WTC11 (cell line): ENCODE data around the gene C1orf146. TPM values are rescaled to one million over a fixed set of nuclear protein-coding genes. Genes with fewer than 3 reads are reported as not detected.

Source experiments
- ATAC-seq: fragments of 200-7000 bp; cut with Tn5 transposase; 2 replicates; pipeline ENCODE4 v1.10.0; 2021; ENCODE audit warnings: mild to moderate bottlenecking, moderate library complexity
- CTCF ChIA-PET: fragments of 300-600 bp; sonication (Branson Sonifier 250); formaldehyde crosslinking; loops from one replicate; lab custom pipeline; 2021; ENCODE audit warnings: antibody characterized with exemption; lab: Charles Lee
- POLR2A ChIA-PET: fragments of 350-600 bp; sonication (Branson Sonifier 250); formaldehyde crosslinking; loops from one replicate; lab custom pipeline; 2021; ENCODE audit warnings: antibody characterized with exemption; lab: Charles Lee
- DNase-seq: peaks from one replicate; pipeline ENCODE4 v3.0.0; 2021; ENCODE audit warnings: low spot score
- H3K27ac Mint-ChIP-seq: 2 replicates; pipeline ENCODE4 v1.8.0; 2021; ENCODE audit warnings: mixed read lengths
- H3K27me3 Mint-ChIP-seq: 2 replicates; pipeline ENCODE4 v1.8.0; 2021; ENCODE audit warnings: low read depth, mild to moderate bottlenecking, moderate library complexity, mixed read lengths
- H3K36me3 Mint-ChIP-seq: 2 replicates; pipeline ENCODE4 v1.8.0; 2021; ENCODE audit warnings: mixed read lengths
- H3K4me1 Mint-ChIP-seq: 2 replicates; pipeline ENCODE4 v1.8.0; 2022; ENCODE audit warnings: mixed read lengths
- H3K4me3 Mint-ChIP-seq: 2 replicates; pipeline ENCODE4 v1.8.0; 2021; ENCODE audit warnings: mild to moderate bottlenecking, moderate library complexity, mixed read lengths
- H3K9me3 Mint-ChIP-seq: 2 replicates; pipeline ENCODE4 v1.8.0; 2021; ENCODE audit warnings: mixed read lengths
- AFF4 ChIP-seq: sonication (generic); formaldehyde crosslinking; IDR thresholded peaks from 2 replicates; pipeline ENCODE4 v1.8.1; 2023; ENCODE audit warnings: mild to moderate bottlenecking, missing genetic modification reagents, borderline replicate concordance
- ARID4B ChIP-seq: sonication (generic); formaldehyde crosslinking; IDR thresholded peaks from 2 replicates; pipeline ENCODE4 v1.8.0; 2023; ENCODE audit warnings: missing genetic modification reagents, mild to moderate bottlenecking, borderline replicate concordance
- ATF1 ChIP-seq: sonication (generic); formaldehyde crosslinking; IDR thresholded peaks from 2 replicates; pipeline ENCODE4 v1.8.1; 2023; ENCODE audit warnings: mild to moderate bottlenecking, moderate library complexity, missing genetic modification reagents
- CDX4 ChIP-seq: fragments of 250-450 bp; sonication (Bioruptor Pico); IDR thresholded peaks from 2 replicates; pipeline ENCODE4 v1.9.0; 2021; ENCODE audit warnings: moderate library complexity, mild to moderate bottlenecking, inconsistent platforms, borderline replicate concordance
- CTCF ChIP-seq: fragments of 200-600 bp; IDR thresholded peaks from 2 replicates; pipeline ENCODE4 v1.8.0; 2022; ENCODE audit warnings: antibody characterized with exemption
- E2F5 ChIP-seq: sonication (generic); formaldehyde crosslinking; IDR thresholded peaks from 2 replicates; pipeline ENCODE4 v1.8.1; 2022; ENCODE audit warnings: mild to moderate bottlenecking, moderate library complexity, missing genetic modification reagents
- ERG ChIP-seq: fragments of 250-450 bp; sonication (Bioruptor Pico); IDR thresholded peaks from 2 replicates; pipeline ENCODE4 v1.8.0; 2021; ENCODE audit warnings: mild to moderate bottlenecking
- IRF1 ChIP-seq: sonication (generic); formaldehyde crosslinking; IDR thresholded peaks from 2 replicates; pipeline ENCODE4 v1.8.0; 2023; ENCODE audit warnings: missing genetic modification reagents
- IRF2 ChIP-seq: sonication (generic); formaldehyde crosslinking; IDR thresholded peaks from 2 replicates; pipeline ENCODE4 v1.8.0; 2022; ENCODE audit warnings: low read depth, missing genetic modification reagents, borderline replicate concordance
- MYBL2 ChIP-seq: sonication (generic); formaldehyde crosslinking; IDR thresholded peaks from 2 replicates; pipeline ENCODE4 v1.8.1; 2023; ENCODE audit warnings: mild to moderate bottlenecking, moderate library complexity, missing genetic modification reagents
- RORB ChIP-seq: fragments of 250-450 bp; sonication (Bioruptor Pico); IDR thresholded peaks from 2 replicates; pipeline ENCODE4 v1.9.0; 2021; ENCODE audit warnings: mild to moderate bottlenecking
- SMAD3 ChIP-seq: sonication (generic); formaldehyde crosslinking; IDR thresholded peaks from 2 replicates; pipeline ENCODE4 v1.8.0; 2022; ENCODE audit warnings: missing genetic modification reagents, mild to moderate bottlenecking, borderline replicate concordance
- ZNF532 ChIP-seq: fragments of 250-450 bp; sonication (Bioruptor Pico); IDR thresholded peaks from 2 replicates; pipeline ENCODE4 v1.9.0; 2021; ENCODE audit warnings: mild to moderate bottlenecking, borderline replicate concordance
- ZSCAN18 ChIP-seq: fragments of 250-450 bp; sonication (Bioruptor Pico); IDR thresholded peaks from 2 replicates; pipeline ENCODE4 v2.1.2; 2022; ENCODE audit warnings: mild to moderate bottlenecking, moderate library complexity
- total RNA-seq: library from RNA; stranded (reverse); gene quantifications from 3 replicates; pipeline ENCODE4 v1.2.3, GENCODE V29; 2021

The C1orf146 gene
- total RNA-seq, 1 experiment from 2014 or later, result not detected

GRCh38 chr1:92211166-92211565, 6.5 kb upstream of the C1orf146 start:
- ATAC-seq, result no peak
- H3K9me3 Mint-ChIP-seq, result peaks cover 7% of the 10 kb centered on the region; the same call in 1 of the 2 replicates
- H3K36me3 Mint-ChIP-seq, result no peaks in the 10 kb centered on the region
- no peaks in the 10 kb centered on the region; the same call in 1 of the 2 replicates for H3K27me3 Mint-ChIP-seq
- ChIA-PET POLR2A (no interaction called here), CTCF (interaction anchor here (1.2 kb wide), 1 partner anchor 80 kb away, joined by 4 read pairs; no protein-coding TSS in a partner anchor)
- H3K27ac Mint-ChIP-seq, result no peak overlapping the region
- H3K4me1 Mint-ChIP-seq, result peaks cover 2% of the 10 kb centered on the region
- no peak overlapping the region for H3K4me3 Mint-ChIP-seq
- no peak for DNase-seq
- no peak for TF ChIP-seq CTCF
- no peak for TF ChIP-seq ERG
- no peak for TF ChIP-seq MYBL2
- TF ChIP-seq E2F5 (CRISPR knock-in tag), result no peak
- TF ChIP-seq RORB (CRISPR knock-in tag), result no peak
- TF ChIP-seq ZNF532 (CRISPR knock-in tag), result no peak
- no peak for TF ChIP-seq ARID4B
- no peak for TF ChIP-seq SMAD3 (CRISPR knock-in tag)
- TF ChIP-seq ATF1 (CRISPR knock-in tag), result no peak
- no peak for TF ChIP-seq IRF2 (CRISPR knock-in tag)
- no peak for TF ChIP-seq IRF1 (CRISPR knock-in tag)
- TF ChIP-seq AFF4 (CRISPR knock-in tag), result no peak
- no peak for TF ChIP-seq CDX4 (CRISPR knock-in tag)
- no peak for TF ChIP-seq ZSCAN18
